Measurements from ENCODE around the gene PCCA.
A peak's percentile ranks its signal among the peaks of the same experiment; 100 is the strongest.
"Not testable (repeated sequence)": the region's sequence is repeated elsewhere in the genome, so short reads cannot be mapped to it uniquely, and the experiment has no call there.

Gene PCCA

GRCh38 chr13:100163375-100163774 lies 74.5 kb downstream of the PCCA start:
- H3K27ac ChIP-seq (ENCODE audit: low read depth, low read length), result no peak overlapping the region
- no peaks in the 10 kb centered on the region for H3K9me3 ChIP-seq (ENCODE audit: control insufficient read depth, insufficient read depth, low read depth, low read length)
- H3K4me3 ChIP-seq (ENCODE audit: low read depth, low read length), result no peak overlapping the region
- peaks cover 1% of the 10 kb centered on the region; the same call in 1 of the 2 replicates for H3K4me1 ChIP-seq (ENCODE audit: control insufficient read depth, insufficient read depth, low read length)
- H3K9ac ChIP-seq (ENCODE audit: low read length), result no peak overlapping the region
- H3K36me3 ChIP-seq (ENCODE audit: control insufficient read depth, insufficient read depth, low read length), result no peaks in the 10 kb centered on the region
- H3K27me3 ChIP-seq (ENCODE audit: control insufficient read depth, insufficient read depth, low read length), result no peaks in the 10 kb centered on the region

DNA sequence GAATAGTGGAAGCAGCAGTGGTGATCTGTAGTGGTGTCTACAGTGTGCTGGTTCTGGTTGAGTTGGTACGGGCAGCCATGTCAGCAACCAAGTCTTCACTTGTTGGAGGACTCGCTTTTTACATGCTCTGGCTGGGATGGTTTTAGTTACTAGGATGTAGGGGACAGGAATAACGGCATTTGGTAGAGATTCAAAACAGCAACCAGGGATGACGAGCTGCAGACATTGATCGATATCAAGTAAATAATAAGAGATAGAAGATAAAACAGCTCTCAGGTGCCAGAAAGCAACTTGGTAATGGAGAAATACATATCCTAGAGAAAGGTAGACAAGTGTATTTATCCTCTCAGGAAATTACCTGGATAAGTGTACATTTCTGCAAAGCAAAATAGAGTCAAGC lies 84.3 kb downstream of the PCCA start:
- peaks cover 8% of the 10 kb centered on the region for H3K9me3 ChIP-seq (ENCODE audit: control insufficient read depth, insufficient read depth, low read depth, low read length)
- no peak overlapping the region for H3K9ac ChIP-seq (ENCODE audit: low read length)
- peaks cover 7% of the 10 kb centered on the region; the same call in 1 of the 2 replicates for H3K36me3 ChIP-seq (ENCODE audit: control insufficient read depth, insufficient read depth, low read length)
- no peaks in the 10 kb centered on the region for H3K27me3 ChIP-seq (ENCODE audit: control insufficient read depth, insufficient read depth, low read length)
- no peak overlapping the region for H3K4me3 ChIP-seq (ENCODE audit: low read depth, low read length)
- peaks cover 34% of the 10 kb centered on the region for H3K4me1 ChIP-seq (ENCODE audit: control insufficient read depth, insufficient read depth, low read length)
- no peak overlapping the region for H3K27ac ChIP-seq (ENCODE audit: low read depth, low read length)

- not testable (repeated sequence) for H3K27me3 ChIP-seq (ENCODE audit: control insufficient read depth, insufficient read depth, low read length); H3K36me3 ChIP-seq (ENCODE audit: control insufficient read depth, insufficient read depth, low read length); H3K27ac ChIP-seq (ENCODE audit: low read depth, low read length); H3K9ac ChIP-seq (ENCODE audit: low read length); H3K9me3 ChIP-seq (ENCODE audit: control insufficient read depth, insufficient read depth, low read depth, low read length); H3K4me3 ChIP-seq (ENCODE audit: low read depth, low read length)
- H3K4me1 ChIP-seq (ENCODE audit: control insufficient read depth, insufficient read depth, low read length), result peaks cover 34% of the 10 kb centered on the region
These were observed 85.6 kb downstream of the PCCA start for GRCh38 chr13:100174455-100174854.

DNA sequence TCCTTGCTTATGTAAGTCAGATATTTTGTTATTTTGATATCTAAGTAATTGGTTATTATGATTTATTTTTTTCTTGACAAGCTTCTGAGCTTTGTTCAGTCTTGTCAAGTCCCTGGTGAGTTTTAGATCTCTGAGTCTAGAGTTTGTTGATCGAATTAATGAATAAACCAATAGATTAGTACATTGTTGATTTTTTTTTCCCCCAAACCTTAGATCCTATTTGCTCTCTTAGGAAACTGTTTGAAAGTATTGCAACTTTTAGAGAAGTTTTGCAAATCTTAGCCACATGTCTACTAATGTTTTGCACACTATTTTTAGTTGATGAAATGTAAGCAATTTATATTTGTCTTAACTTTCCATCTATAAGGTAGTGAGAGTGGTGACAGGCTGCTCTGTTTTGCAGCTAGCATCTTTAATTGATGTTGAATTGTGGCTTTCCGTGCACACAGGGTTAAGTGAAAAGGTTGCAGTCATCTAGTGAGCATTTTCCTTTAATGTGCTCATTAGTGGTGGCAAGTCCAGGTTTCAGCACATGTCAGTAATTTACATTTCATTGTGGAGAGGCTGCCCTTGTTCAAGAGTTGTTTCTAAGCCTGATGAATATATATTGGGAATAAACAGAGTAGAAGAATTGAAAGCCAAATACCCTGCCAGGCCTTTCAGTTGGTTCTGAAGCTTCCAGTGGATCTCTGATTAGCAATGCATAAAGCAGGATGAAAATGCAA lies 86.3 kb downstream of the PCCA start:
- Histone ChIP-seq H3K27ac (ENCODE audit: low read depth, low read length) (0 out of 2 replicates have a peak overlapping the region, but pooled peaks have one; percentile 5), H3K4me3 (ENCODE audit: low read depth, low read length) (no peak overlapping the region), H3K9ac (ENCODE audit: low read length) (no peak overlapping the region), H3K9me3 (ENCODE audit: control insufficient read depth, insufficient read depth, low read depth, low read length) (peaks cover 8% of the 10 kb centered on the region), H3K4me1 (ENCODE audit: control insufficient read depth, insufficient read depth, low read length) (peaks cover 34% of the 10 kb centered on the region), H3K27me3 (ENCODE audit: control insufficient read depth, insufficient read depth, low read length) (no peaks in the 10 kb centered on the region), H3K36me3 (ENCODE audit: control insufficient read depth, insufficient read depth, low read length) (peaks cover 7% of the 10 kb centered on the region; the same call in 1 of the 2 replicates)

DNA sequence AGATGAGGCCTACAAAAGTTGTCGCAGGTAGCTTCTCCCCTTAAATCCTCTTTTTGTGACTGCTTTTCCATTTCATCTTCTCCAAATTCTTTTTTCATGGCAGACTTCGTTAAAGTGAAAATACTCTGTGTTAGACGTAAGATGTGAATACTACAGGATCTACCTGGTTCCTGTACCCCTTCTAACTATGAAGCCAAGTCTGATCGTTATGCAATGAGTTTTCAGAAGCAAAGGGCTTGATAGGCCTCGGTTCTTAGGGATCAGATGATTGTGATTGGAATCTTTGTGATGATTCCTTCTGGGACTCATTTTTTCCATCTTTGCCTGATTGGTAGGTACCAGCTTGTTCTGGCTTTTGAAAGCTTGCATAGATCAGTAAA lies 86.9 kb downstream of the PCCA start:
- no peak overlapping the region for H3K4me3 ChIP-seq (ENCODE audit: low read depth, low read length)
- H3K27me3 ChIP-seq (ENCODE audit: control insufficient read depth, insufficient read depth, low read length), result no peaks in the 10 kb centered on the region
- peaks cover 7% of the 10 kb centered on the region; the same call in 1 of the 2 replicates for H3K36me3 ChIP-seq (ENCODE audit: control insufficient read depth, insufficient read depth, low read length)
- 0 out of 2 replicates have a peak overlapping the region, but pooled peaks have one; percentile 5 for H3K27ac ChIP-seq (ENCODE audit: low read depth, low read length)
- H3K4me1 ChIP-seq (ENCODE audit: control insufficient read depth, insufficient read depth, low read length), result peaks cover 34% of the 10 kb centered on the region
- H3K9ac ChIP-seq (ENCODE audit: low read length), result no peak overlapping the region
- peaks cover 8% of the 10 kb centered on the region for H3K9me3 ChIP-seq (ENCODE audit: control insufficient read depth, insufficient read depth, low read depth, low read length)

DNA sequence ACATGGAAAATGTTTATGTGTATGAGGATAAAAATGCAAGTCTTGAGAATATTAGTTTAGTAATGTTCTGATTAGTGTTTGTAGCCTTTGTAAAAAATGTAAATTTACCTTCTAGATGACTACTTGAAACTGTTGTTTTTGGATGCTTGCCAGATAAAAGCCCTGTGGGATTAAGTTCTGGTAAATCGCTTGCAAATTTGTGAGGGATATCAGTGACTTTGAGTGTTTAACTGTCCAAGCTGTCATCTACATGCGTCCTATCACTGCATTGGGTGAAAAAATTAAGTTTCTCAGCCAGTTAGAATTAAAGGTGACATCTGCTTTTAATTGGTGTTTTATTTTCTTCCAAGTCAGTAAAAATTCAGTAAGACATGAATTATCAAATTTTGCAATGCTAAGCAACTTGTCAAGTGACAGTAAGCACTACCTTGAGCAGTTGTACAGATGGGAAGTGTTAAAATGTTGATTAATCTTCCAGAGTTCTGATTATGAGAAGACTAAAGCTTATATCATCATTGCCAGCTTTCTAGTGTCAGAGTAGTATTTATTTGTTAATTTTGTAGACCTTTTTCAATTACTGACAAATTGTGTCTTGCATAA lies 88.0 kb downstream of the PCCA start:
- Histone ChIP-seq H3K27me3 (ENCODE audit: control insufficient read depth, insufficient read depth, low read length) (no peaks in the 10 kb centered on the region), H3K36me3 (ENCODE audit: control insufficient read depth, insufficient read depth, low read length) (peaks cover 7% of the 10 kb centered on the region; the same call in 1 of the 2 replicates), H3K9me3 (ENCODE audit: control insufficient read depth, insufficient read depth, low read depth, low read length) (peaks cover 8% of the 10 kb centered on the region), H3K4me3 (ENCODE audit: low read depth, low read length) (no peak overlapping the region), H3K9ac (ENCODE audit: low read length) (no peak overlapping the region), H3K4me1 (ENCODE audit: control insufficient read depth, insufficient read depth, low read length) (peaks cover 34% of the 10 kb centered on the region), H3K27ac (ENCODE audit: low read depth, low read length) (no peak overlapping the region)

DNA sequence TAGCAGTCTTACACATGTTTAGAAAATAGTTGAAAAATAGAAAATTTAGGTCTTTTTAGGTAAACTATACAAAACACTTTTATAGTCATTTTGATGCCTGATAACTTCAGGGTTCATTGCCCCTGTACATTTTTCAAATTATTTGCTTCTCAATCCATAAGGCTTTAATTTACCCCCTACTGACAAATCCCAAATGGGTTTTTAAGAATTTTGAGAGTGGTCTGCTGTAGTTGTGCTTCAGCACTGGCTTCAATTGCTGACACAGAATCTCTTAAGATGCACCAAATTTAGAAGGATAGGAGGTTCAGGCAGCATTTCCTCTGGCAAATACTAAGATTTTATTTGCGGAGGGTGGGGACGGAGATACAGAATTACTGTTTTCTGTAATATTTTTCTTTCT lies 89.4 kb downstream of the PCCA start:
- Histone ChIP-seq H3K27ac (ENCODE audit: low read depth, low read length) (no peak overlapping the region), H3K4me3 (ENCODE audit: low read depth, low read length) (no peak overlapping the region), H3K36me3 (ENCODE audit: control insufficient read depth, insufficient read depth, low read length) (peaks cover 5% of the 10 kb centered on the region; the same call in 1 of the 2 replicates), H3K9me3 (ENCODE audit: control insufficient read depth, insufficient read depth, low read depth, low read length) (peaks cover 5% of the 10 kb centered on the region; the same call in 1 of the 2 replicates), H3K9ac (ENCODE audit: low read length) (no peak overlapping the region), H3K4me1 (ENCODE audit: control insufficient read depth, insufficient read depth, low read length) (peaks cover 40% of the 10 kb centered on the region), H3K27me3 (ENCODE audit: control insufficient read depth, insufficient read depth, low read length) (no peaks in the 10 kb centered on the region)

- Histone ChIP-seq H3K9ac (ENCODE audit: low read length) (no peak overlapping the region), H3K27ac (ENCODE audit: low read depth, low read length) (no peak overlapping the region), H3K36me3 (ENCODE audit: control insufficient read depth, insufficient read depth, low read length) (no peaks in the 10 kb centered on the region), H3K4me3 (ENCODE audit: low read depth, low read length) (no peak overlapping the region), H3K27me3 (ENCODE audit: control insufficient read depth, insufficient read depth, low read length) (no peaks in the 10 kb centered on the region), H3K9me3 (ENCODE audit: control insufficient read depth, insufficient read depth, low read depth, low read length) (no peaks in the 10 kb centered on the region), H3K4me1 (ENCODE audit: control insufficient read depth, insufficient read depth, low read length) (peaks cover 43% of the 10 kb centered on the region)
These were observed 90.4 kb downstream of the PCCA start for GRCh38 chr13:100179276-100179675.

DNA sequence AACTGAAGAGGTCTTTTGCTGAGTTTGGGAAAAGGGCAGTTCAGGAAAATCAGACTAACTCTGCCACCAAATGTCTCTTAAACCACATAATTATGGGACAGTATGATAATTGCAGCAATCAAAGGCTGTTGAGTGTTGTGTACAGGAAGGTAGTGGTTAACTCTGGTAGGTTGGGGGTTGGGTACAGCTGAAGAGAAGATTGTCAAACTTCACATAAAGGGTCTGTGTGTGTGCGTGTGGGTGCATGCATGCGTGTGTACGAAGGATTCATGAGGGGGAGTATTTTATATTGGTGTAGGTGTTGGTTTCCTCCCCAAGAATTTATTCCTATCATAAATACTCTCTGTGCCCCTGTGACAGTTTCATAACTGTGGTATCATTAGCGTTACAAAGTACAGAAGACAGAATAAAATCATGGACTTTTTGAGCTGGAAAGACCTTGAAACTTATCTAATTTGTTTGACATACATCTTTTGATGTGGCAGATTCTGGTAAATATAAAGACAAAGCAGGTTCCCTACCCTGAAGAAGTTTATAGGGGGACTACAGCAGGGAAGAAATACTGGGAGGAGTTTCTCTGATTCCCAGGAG lies 94.1 kb downstream of the PCCA start:
- Histone ChIP-seq H3K9me3 (ENCODE audit: control insufficient read depth, insufficient read depth, low read depth, low read length) (no peaks in the 10 kb centered on the region), H3K27ac (ENCODE audit: low read depth, low read length) (no peak overlapping the region), H3K27me3 (ENCODE audit: control insufficient read depth, insufficient read depth, low read length) (no peaks in the 10 kb centered on the region), H3K9ac (ENCODE audit: low read length) (no peak overlapping the region), H3K4me1 (ENCODE audit: control insufficient read depth, insufficient read depth, low read length) (peaks cover 14% of the 10 kb centered on the region; the same call in 1 of the 2 replicates), H3K4me3 (ENCODE audit: low read depth, low read length) (no peak overlapping the region), H3K36me3 (ENCODE audit: control insufficient read depth, insufficient read depth, low read length) (no peaks in the 10 kb centered on the region)

GRCh38 chr13:100184095-100184494 lies 95.2 kb downstream of the PCCA start:
- Histone ChIP-seq H3K27me3 (ENCODE audit: control insufficient read depth, insufficient read depth, low read length) (no peaks in the 10 kb centered on the region), H3K4me3 (ENCODE audit: low read depth, low read length) (no peak overlapping the region), H3K4me1 (ENCODE audit: control insufficient read depth, insufficient read depth, low read length) (peaks cover 9% of the 10 kb centered on the region; the same call in 1 of the 2 replicates), H3K9ac (ENCODE audit: low read length) (no peak overlapping the region), H3K9me3 (ENCODE audit: control insufficient read depth, insufficient read depth, low read depth, low read length) (peaks cover 2% of the 10 kb centered on the region; the same call in 1 of the 2 replicates), H3K36me3 (ENCODE audit: control insufficient read depth, insufficient read depth, low read length) (no peaks in the 10 kb centered on the region), H3K27ac (ENCODE audit: low read depth, low read length) (no peak overlapping the region)

- H3K27ac ChIP-seq (ENCODE audit: low read depth, low read length), result peak overlapping the region; percentile 60; the same call in 1 of the 2 replicates
- 0 out of 2 replicates have a peak overlapping the region, but pooled peaks have one; percentile 19 for H3K4me3 ChIP-seq (ENCODE audit: low read depth, low read length)
- peaks cover 50% of the 10 kb centered on the region for H3K4me1 ChIP-seq (ENCODE audit: control insufficient read depth, insufficient read depth, low read length)
- H3K36me3 ChIP-seq (ENCODE audit: control insufficient read depth, insufficient read depth, low read length), result no peaks in the 10 kb centered on the region
- H3K9ac ChIP-seq (ENCODE audit: low read length), result no peak overlapping the region
- no peaks in the 10 kb centered on the region for H3K27me3 ChIP-seq (ENCODE audit: control insufficient read depth, insufficient read depth, low read length)
- H3K9me3 ChIP-seq (ENCODE audit: control insufficient read depth, insufficient read depth, low read depth, low read length), result no peaks in the 10 kb centered on the region
These were observed 106.7 kb downstream of the PCCA start for GRCh38 chr13:100195568-100195967.
